Choroid plexus epithelial cell (primary cell): ENCODE results near the gene ALK.

Source experiments
- DNase-seq: peaks from one replicate; pipeline ENCODE4 v3.0.0-alpha.2; 2010; ENCODE audit warnings: low read depth
- H3K4me3 ChIP-seq: 2 replicates; pipeline ENCODE4 v1.5.1; 2011; ENCODE audit warnings: low read depth, mild to moderate bottlenecking, control low read depth, low read length, moderate library complexity
- TF ChIP-seq, protein P1 (sequence below): conservative IDR thresholded peaks from 2 replicates; pipeline ENCODE4 v1.5.1; 2011; ENCODE audit warnings: low read depth, mild to moderate bottlenecking, control low read depth, inconsistent platforms, low read length, moderate library complexity

ALK gene

DNA sequence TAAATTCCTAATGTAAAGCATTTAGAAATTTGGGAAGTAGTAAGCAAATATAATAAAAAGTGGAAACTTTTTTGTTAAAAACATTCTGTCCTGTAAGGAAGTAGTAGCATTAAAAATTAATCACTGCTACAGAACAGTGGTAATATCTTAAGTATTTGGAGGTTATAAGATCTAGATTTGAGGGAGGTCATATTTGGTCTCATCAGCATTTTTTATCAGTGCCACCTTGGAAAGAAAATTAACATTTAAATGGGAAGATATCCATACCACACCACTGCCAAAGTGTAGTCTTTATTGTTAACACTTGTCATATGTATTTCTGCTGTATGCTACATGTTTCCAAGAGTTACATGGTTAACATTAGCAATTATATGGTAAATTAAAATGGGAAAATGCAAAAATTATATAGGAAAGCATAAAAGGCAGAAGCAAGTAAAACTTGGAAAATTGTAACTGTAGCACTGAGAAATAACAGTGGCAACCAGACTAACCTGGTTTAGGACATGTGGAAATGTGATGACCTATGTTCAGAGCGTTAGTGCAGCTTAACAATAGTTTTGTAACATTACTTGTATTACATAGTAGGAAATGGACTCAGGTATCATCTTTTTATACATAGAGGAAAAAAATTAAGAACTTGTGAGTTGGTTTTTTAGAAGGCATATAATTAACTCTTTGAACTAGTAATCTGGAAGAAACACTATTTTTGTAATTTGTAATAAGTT, 759.0 kb downstream of the ALK start:
- H3K4me3 ChIP-seq, result no peak overlapping the region
- TF ChIP-seq, protein P1, sequence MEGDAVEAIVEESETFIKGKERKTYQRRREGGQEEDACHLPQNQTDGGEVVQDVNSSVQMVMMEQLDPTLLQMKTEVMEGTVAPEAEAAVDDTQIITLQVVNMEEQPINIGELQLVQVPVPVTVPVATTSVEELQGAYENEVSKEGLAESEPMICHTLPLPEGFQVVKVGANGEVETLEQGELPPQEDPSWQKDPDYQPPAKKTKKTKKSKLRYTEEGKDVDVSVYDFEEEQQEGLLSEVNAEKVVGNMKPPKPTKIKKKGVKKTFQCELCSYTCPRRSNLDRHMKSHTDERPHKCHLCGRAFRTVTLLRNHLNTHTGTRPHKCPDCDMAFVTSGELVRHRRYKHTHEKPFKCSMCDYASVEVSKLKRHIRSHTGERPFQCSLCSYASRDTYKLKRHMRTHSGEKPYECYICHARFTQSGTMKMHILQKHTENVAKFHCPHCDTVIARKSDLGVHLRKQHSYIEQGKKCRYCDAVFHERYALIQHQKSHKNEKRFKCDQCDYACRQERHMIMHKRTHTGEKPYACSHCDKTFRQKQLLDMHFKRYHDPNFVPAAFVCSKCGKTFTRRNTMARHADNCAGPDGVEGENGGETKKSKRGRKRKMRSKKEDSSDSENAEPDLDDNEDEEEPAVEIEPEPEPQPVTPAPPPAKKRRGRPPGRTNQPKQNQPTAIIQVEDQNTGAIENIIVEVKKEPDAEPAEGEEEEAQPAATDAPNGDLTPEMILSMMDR, result no peak

DNA sequence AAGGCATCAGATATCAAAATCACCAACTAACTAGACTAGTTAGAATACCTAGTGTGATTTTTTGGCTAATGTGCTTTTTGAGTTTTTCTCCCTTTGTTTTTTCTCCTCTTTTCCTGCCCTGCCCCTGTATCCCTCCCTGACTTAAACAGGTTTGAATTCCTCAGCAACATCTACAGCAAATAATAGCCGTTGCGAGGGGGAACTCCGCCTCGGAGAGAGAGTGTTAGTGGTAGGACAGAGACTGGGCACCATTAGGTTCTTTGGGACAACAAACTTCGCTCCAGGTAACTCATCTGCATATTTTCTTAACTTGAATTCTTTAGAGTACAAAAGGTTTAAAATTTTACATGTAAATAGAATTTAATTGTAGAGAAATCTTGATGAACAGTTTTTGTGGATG, 761.2 kb downstream of the ALK start:
- TF ChIP-seq, protein P1, result no peak
- no peak for DNase-seq
- no peak overlapping the region for H3K4me3 ChIP-seq

More for the DNA sequence above, 759.0 kb downstream of the ALK start:
- no peak for DNase-seq

DNA sequence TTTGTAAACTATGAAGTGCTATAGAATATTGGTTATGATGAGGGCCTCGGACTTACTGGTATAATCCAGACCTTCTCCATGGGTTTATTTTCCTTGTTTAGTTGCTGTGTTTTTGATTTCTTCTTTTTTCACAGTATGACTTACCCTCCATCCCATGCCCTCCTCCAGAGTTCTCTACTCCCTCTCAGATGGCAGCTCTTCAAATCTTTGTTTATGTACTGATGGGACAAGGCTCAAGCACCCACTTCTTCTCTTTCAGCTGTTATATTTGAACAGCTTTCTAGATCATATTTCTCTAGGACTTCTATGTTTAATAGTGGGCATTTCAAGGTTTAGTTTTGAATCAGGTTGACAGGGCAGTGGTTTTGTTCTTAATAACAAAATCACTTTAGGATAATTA, 762.3 kb downstream of the ALK start:
- TF ChIP-seq, protein P1, result no peak
- no peak overlapping the region for H3K4me3 ChIP-seq
- DNase-seq, result no peak

DNA sequence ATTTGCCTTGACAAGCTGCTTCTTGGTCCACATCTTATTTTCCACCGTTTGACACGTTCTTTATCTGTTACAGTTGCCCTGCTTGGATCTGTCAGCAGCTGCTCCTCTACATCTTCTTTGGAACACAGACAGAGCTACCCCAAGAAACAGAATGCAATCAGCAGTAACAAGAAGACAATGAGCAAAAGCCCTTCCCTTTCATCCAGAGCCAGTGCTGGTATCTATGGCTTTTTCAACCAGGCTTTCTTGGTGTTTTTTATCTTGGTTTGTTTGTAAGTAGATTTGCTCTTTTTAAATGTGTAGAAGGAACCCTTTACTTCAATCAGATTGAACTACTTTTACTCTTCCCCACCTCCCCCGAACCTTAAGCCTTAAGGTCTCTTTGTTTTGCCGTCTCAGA, 764.3 kb downstream of the ALK start:
- TF ChIP-seq, protein P1, result no peak
- no peak for DNase-seq
- H3K4me3 ChIP-seq, result no peak overlapping the region

DNA sequence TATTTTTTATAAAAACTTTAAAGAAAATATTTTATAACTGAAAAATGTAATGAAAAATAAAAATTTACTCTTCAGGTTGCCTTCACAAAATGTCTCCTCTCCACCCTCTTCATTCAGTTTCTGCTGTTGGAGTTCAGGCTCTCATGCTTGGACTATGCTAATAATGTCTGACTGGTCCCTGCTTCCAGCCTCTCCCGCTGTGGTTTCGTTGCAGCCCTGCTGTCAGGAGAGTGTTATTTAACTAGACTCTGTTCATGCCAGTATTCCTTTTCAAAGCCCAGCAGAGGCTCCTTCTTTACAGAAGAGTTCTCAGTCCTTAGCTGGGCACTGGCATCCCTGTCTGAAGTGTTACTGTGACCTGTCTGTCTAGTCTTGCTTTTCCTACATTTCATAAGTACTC, 765.8 kb downstream of the ALK start:
- TF ChIP-seq, protein P1, result no peak
- H3K4me3 ChIP-seq, result no peak overlapping the region
- DNase-seq, result peak; percentile 42

DNA sequence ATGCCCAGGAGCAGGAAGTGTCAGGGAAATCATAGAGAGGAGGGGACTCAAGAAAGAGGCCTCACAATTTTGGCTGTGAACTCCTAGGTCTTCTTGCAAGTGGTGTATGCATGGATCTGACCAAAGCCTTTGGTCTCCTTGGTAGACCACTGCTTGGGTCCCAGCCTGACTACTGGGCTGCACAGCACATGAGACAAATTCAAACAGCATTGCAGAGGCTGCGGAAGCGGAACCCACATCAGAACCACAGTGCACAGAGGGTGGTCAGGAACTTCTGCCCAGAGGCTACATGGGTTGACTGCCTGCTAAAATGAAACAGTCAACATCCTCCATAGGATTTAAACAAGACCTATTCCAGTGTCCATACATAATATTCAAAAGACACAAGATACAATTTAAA, 766.8 kb downstream of the ALK start:
- TF ChIP-seq, protein P1, result no peak
- no peak for DNase-seq
- H3K4me3 ChIP-seq, result no peak overlapping the region

DNA sequence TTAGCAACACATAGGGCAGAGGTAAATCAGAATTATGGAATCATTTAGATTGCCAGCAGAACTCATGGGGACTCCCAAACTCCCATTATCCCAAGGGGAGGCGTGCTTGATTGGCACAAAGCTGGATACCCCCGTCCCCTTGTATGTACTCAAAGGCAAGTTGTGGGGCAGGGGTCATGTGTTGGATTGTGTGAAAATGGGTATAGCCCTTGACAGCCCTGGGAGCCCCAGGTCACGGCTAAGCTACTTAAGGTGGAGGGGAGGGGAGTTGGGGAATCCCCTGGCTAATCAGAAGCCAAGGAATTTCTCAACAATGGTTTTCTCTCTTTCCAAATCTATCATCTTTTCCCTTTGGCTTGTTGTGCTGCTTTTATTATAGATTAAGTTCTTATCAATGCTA, 773.4 kb downstream of the ALK start:
- TF ChIP-seq, protein P1, result no peak
- no peak overlapping the region for H3K4me3 ChIP-seq
- DNase-seq, result no peak
